Heart left ventricle (tissue), 13 donors: Measurements from ENCODE around the gene HNRNPL.

Experiments used
- CTCF ChIP-seq, 12 donors: fragments of 200-600 bp; sonication (generic) in 4 of 12; IDR thresholded peaks; one replicate each; pipeline versions ENCODE4 v1.5.0 to v1.8.0; 2018 to 2022; ENCODE audit warnings: antibody characterized with exemption in 12 of 12, mild to moderate bottlenecking in 5 of 12
- POLR2A ChIP-seq, 2 donors: fragments of 450-650 bp; IDR thresholded peaks; one replicate each; pipeline ENCODE4 v1.6.1; 2017; ENCODE audit warnings: antibody characterized with exemption in 2 of 2, mild to moderate bottlenecking in 2 of 2, moderate library complexity in 2 of 2
- donor health status: ischemic (EF 13 %, LVEDD 7.1; RV severe dilation, severe dysfunction).
- donor health status: DM: no; HTN: yes; CAD: no.
- donor health status: DM: no; HTN: no; CAD: no.
- donor health status: ischemic (EF 25% LVEDD 6.9; RV normal size, moderate dysfunction).
- donor health status: ischemic (EF 25% LVEDD 5.7; RV mildly dilated, moderate dysfunction).
- donor health status: ischemic (EF 35%, LVEDD 5.7; RV mildly dilated, moderate dysfunction).
- donor health status: nonischemic (EF 11% LVEDD 7.7; RV severe dilation, severe dysfunction).
- donor health status: DM: yes; HTN: yes; CAD: no.
- donor health status: PGD.
- donor health status: ischemic (EF 29% LVEDD 5.4; RV normal size, mild dysfunction).
- donor health status: nonischemic (EF 23%, LVEDD 6.1; RV moderate dilation, normal function).

GRCh38 chr19:38799104-38799503 lies 50.7 kb downstream of the HNRNPL start:
- TF ChIP-seq CTCF (IDR thresholded peaks at IDR 0.05) (no peak), POLR2A (IDR thresholded peaks at IDR 0.05) (no peak)
